Pancreas (tissue), 10 donors: ENCODE data around the gene SEC14L5. TPM values are rescaled to one million over a fixed set of nuclear protein-coding genes. Genes with fewer than 3 reads are reported as not detected.

ENCODE experiments used
- ATAC-seq, 4 donors: fragments of 200-7000 bp; cut with Tn5 transposase; one replicate each; pipeline versions ENCODE4 v1.8.0 to v1.9.1; 2020; ENCODE audit warnings: mild to moderate bottlenecking in 4 of 4, moderate library complexity in 4 of 4
- DNase-seq, 6 donors: peaks; one replicate each; pipeline ENCODE4 v3.0.0-alpha.2; 2020
- FAIRE-seq: peaks from 2 replicates; lab custom pipeline; 2012; peaks lifted over from hg19 to GRCh38; lab: Jason Lieb, UNC
- H3K27ac ChIP-seq, 4 donors: fragments of 200-600 bp; sonication (generic); 1 replicate in 3 of 4; 2 replicates in 1 of 4; pipeline versions ENCODE4 v1.5.0 to v1.8.0; 2020
- H3K27me3 ChIP-seq, 4 donors: fragments of 200-600 bp; one replicate each; pipeline ENCODE4 v1.8.0; 2021
- H3K36me3 ChIP-seq, 3 donors: fragments of 200-600 bp; sonication (generic) in 1 of 3; one replicate each; pipeline versions ENCODE4 v1.5.0 to v1.8.0; 2020 to 2021
- H3K4me1 ChIP-seq, 3 donors: fragments of 200-600 bp; one replicate each; pipeline ENCODE4 v1.8.0; 2021
- H3K4me3 ChIP-seq, 4 donors: fragments of 200-600 bp; sonication (generic) in 2 of 4; one replicate each; pipeline versions ENCODE4 v1.5.0 to v1.8.0; 2020 to 2021
- H3K9me3 ChIP-seq, 4 donors: fragments of 200-600 bp; one replicate each; pipeline ENCODE4 v1.8.0; 2021
- WGBS, 2 donors: extraction: QIAGEN DNeasy Blood & Tissue Kit; methylation state at CpG; one replicate each; pipeline ENCODE4 v1.1.7; 2013; 5-methylcytosine and 5-hydroxymethylcytosine counted together
- intact Hi-C, 3 donors: fragments of 100-400 bp; cut with DNase I; formaldehyde crosslinking; loops; one replicate each; pipeline versions ENCODE4 v1.11.1 to v1.14.2; 2022
- polyA plus RNA-seq, 2 donors: library from polyadenylated mRNA; stranded (reverse); fragments of 200-250 nt; gene quantifications; one replicate each; pipeline ENCODE4 v1.2.3, GENCODE V29; 2013
- total RNA-seq, 6 donors: library from RNA; stranded (reverse); fragmentation: NEBNext Ultra II Directional in 4 of 6; extraction: Animal tissue kit (Norgen Biotek cat#: 25700) in 4 of 6; gene quantifications; one replicate each; pipeline versions ENCODE4 v1.2.1 to v1.2.4, GENCODE V29; 2021 to 2023
- TF ChIP-seq, protein P1 (sequence below), 4 donors: fragments of 200-600 bp; sonication (generic) in 3 of 4; IDR thresholded peaks; one replicate each; pipeline versions ENCODE4 v1.5.0 to v1.8.0; 2021; ENCODE audit warnings: antibody characterized with exemption in 4 of 4
- donor health status: healthy with polysubstance abuse.
- donor health status: DM: no; HTN: no; CAD: no; lungs with moderate emphysema.
- donor health status: DM: no; HTN: no; CAD: no.
- donor health status: control.
- donor health status: control.
- donor health status: Bipolar disorder and iron deficiency.
- donor health status: DM: yes; HTN: yes; CAD: no.
- donor health status: DM: no; HTN: no; CAD: no.
- donor health status: DM: no; HTN: no; CAD: no.
- donor health status: DM: yes; HTN: yes; CAD: no.

SEC14L5 gene
- total and polyA plus RNA-seq, 8 donors = 0.22 to 0.79 (median 0.51) TPM

DNA sequence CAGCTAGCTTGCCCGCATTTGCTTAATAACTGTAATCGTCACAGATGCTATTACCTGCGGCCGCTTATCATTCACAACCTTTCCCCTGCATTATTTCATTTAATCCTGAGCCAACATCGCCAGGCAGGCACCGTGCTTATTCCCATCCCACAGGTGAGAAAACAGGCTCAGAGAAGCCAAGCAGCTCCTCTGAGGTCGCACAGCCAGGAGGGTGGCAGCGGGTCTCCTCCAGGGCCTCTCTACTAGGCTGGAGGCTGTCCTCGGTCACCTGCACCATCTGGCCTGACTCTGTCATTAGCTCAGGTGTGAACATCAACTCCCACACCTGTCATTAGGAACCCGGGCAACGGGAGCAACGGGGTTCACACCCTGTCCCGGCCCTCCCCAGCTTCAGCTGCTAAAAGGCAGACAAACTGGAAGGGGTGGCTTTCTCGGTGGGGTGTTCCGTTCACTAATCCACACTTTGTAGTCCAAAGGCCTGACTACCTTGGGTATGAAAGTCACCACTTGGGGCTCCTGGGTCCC lies 24.2 kb upstream of the SEC14L5 start:
- Histone ChIP-seq H3K36me3 (no peaks in the 10 kb centered on the region), H3K27ac (no peak overlapping the region), H3K4me3 (no peak overlapping the region), H3K4me1 (peaks cover 0 to 6% (median 6%) of the 10 kb centered on the region in 3 donors), H3K27me3 (no peaks in the 10 kb centered on the region), H3K9me3 (no peaks in the 10 kb centered on the region)
- intact Hi-C loops = no loop called here
- ATAC-seq (no peak), DNase-seq (no peak), FAIRE-seq (no peak)
- 80 to 82% methylated on average over 15 of the region's 15 CpGs for WGBS, 2 donors
- TF ChIP-seq, protein P1, sequence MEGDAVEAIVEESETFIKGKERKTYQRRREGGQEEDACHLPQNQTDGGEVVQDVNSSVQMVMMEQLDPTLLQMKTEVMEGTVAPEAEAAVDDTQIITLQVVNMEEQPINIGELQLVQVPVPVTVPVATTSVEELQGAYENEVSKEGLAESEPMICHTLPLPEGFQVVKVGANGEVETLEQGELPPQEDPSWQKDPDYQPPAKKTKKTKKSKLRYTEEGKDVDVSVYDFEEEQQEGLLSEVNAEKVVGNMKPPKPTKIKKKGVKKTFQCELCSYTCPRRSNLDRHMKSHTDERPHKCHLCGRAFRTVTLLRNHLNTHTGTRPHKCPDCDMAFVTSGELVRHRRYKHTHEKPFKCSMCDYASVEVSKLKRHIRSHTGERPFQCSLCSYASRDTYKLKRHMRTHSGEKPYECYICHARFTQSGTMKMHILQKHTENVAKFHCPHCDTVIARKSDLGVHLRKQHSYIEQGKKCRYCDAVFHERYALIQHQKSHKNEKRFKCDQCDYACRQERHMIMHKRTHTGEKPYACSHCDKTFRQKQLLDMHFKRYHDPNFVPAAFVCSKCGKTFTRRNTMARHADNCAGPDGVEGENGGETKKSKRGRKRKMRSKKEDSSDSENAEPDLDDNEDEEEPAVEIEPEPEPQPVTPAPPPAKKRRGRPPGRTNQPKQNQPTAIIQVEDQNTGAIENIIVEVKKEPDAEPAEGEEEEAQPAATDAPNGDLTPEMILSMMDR (IDR thresholded peaks at IDR 0.05) = no peak

DNA sequence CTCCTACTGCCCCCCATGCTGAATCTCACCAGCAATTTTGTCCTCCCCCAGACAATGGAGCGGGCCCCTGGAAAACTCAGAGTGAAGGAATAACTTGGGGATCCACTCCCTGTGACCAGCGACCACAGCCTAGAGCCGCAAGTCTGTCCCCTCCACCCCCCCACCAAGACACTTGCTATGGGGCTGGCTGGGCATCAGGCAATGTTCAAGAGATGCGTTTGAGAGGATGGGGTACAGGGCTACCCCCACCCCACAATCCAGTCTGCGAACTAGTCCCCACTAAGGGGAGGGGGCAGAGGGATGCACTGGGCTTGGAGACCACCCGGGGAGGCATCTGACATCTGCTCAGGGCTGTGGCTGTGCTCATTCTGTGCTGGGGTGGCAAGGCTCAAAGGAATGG lies 23.5 kb upstream of the SEC14L5 start:
- no peak for FAIRE-seq
- ATAC-seq = no peak
- intact Hi-C loops = no loop called here
- 94 to 98% methylated on average over 6 of the region's 6 CpGs for WGBS, 2 donors
- DNase-seq = no peak
- Histone ChIP-seq H3K9me3 (no peaks in the 10 kb centered on the region), H3K27ac (peak overlapping the region in 1 of 4 donors; percentile 78), H3K4me3 (no peak overlapping the region), H3K27me3 (no peaks in the 10 kb centered on the region), H3K36me3 (no peaks in the 10 kb centered on the region), H3K4me1 (peaks cover 0 to 6% (median 6%) of the 10 kb centered on the region in 3 donors)
- TF ChIP-seq, protein P1 (IDR thresholded peaks at IDR 0.05) = no peak

DNA sequence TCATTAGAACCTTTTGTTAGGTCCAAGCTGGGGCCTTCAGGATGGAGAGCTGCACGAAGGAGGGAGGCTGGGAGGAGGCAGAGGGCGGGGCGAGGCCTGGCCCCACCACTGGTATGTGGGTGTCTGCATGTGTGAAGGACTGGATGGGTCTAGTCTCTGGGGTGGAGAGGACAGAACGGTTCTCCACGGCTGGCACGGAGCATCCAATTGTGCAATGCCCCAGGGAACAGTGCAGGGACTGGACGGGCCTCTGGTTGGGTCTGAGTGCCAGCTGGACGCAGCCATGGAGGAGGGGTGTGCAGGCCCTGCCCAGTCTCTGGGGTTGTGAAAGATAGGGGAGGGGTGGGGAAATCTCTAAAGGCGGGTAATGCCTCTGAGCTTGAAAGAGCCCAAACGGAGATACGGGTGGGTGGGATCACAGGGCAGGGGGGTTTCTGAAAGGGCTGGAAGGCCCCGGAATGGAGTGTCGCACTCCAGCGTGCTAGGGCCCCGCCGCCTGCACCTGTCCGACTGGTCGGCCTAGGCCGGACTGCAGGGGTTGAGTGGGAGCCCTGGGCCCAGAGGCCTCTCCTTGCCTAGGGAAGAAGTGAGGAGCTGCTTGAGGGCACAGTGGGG lies 22.8 kb upstream of the SEC14L5 start:
- WGBS, 2 donors = 46 to 49% methylated on average over 17 to 19 of the region's 19 CpGs
- Histone ChIP-seq H3K9me3 (no peaks in the 10 kb centered on the region), H3K4me1 (peaks cover 0 to 6% (median 6%) of the 10 kb centered on the region in 3 donors), H3K27ac (peak overlapping the region; percentile 71 to 80 (median 75)), H3K27me3 (no peaks in the 10 kb centered on the region), H3K36me3 (no peaks in the 10 kb centered on the region), H3K4me3 (peak overlapping the region in 3 of 4 donors; percentile 56 to 86 (median 68))
- TF ChIP-seq, protein P1 (IDR thresholded peaks at IDR 0.05) = no peak
- DNase-seq (peak in 5 of 6 donors; percentile 51 to 86 (median 75)), ATAC-seq (peak; percentile 24 to 54 (median 40)), FAIRE-seq (no peak)
- intact Hi-C loops = no loop called here

DNA sequence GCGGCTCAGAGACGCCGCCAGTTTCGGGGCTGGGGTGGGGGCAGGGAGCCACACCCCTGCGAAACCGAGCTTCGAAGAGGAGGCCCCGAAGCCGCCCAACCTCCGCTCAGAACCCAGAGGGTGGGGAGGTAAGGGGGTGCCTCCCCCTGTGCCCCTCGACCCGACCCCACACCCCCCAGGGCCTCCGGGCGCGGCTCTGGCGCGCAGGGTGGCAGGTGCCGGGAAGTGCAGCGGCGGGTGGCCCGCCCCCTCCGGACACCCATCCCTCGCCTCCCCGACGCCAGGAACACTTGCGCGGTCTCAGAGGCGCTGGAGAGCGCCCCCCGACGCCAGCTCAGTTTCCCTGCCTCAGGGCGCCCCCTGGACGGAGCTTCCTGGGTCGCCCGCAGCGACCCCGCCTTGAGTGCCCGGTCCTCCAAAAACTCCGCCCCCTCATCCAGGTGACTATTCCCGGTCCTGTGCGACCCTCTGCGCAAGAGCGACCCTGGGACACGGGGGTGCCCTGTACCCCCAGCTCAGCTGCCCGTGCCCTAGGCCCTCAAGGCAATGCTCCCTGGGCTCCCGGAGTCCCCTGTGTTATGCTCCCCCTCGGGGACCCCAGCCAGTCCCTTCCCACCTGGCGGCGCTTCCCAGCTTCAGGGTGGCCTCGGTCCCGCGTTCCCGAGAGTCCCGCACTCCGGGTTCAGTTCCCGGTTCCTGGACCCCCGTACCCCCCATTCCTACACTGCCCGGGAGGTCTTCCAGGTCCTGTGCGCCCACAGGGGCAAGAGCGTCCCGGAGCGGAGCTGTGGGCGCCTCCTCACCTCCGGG lies 21.7 kb upstream of the SEC14L5 start:
- intact Hi-C loops = no loop called here
- no peak for FAIRE-seq
- Histone ChIP-seq H3K9me3 (no peaks in the 10 kb centered on the region), H3K4me3 (peak overlapping the region; percentile 56 to 86 (median 64)), H3K27ac (peak overlapping the region; percentile 71 to 80 (median 75)), H3K36me3 (no peaks in the 10 kb centered on the region), H3K4me1 (peaks cover 0 to 6% (median 6%) of the 10 kb centered on the region in 3 donors), H3K27me3 (no peaks in the 10 kb centered on the region)
- peak; percentile 48 to 87 (median 62) for DNase-seq
- WGBS, 2 donors = 1% methylated on average over 41 to 64 of the region's 64 CpGs
- TF ChIP-seq, protein P1 (IDR thresholded peaks at IDR 0.05) = peak in 3 of 4 donors; percentile 7 to 28 (median 8)
- ATAC-seq = peak; percentile 47 to 68 (median 62)
